ENCODE measurements around the gene CRYBG1. TPM values are rescaled to one million over a fixed set of nuclear protein-coding genes. Genes with fewer than 3 reads are reported as not detected.

CRYBG1 gene
- total and polyA plus RNA-seq, 2 of the 13 experiments (the other 11 are each of a cell fraction or from before 2014, with no cell fraction given): 10.1 to 21.9 TPM

- TF ChIP-seq ZFYVE20 (CRISPR knock-in tag; IDR thresholded peaks at IDR 0.05; ENCODE audit: borderline replicate concordance, low read depth): no peak
- TF ChIP-seq ZNF510 (CRISPR knock-in tag; IDR thresholded peaks at IDR 0.05; ENCODE audit: low read depth): 0 out of 2 replicates have a peak, but pooled peaks have one; percentile 79
- TF ChIP-seq ZNF614 (CRISPR knock-in tag; IDR thresholded peaks at IDR 0.05; ENCODE audit: borderline replicate concordance): peak; percentile 52; the same call in 1 of the 2 replicates
- TF ChIP-seq RFX5 (IDR thresholded peaks at IDR 0.05; ENCODE audit: low read depth, low read length): peak; percentile 79
- TF ChIP-seq ZNF788 (CRISPR knock-in tag; IDR thresholded peaks at IDR 0.05; ENCODE audit: borderline replicate concordance): peak; percentile 93; the same call in 1 of the 2 replicates
- peak; percentile 77 for TF ChIP-seq HIVEP1 (CRISPR knock-in tag; IDR thresholded peaks at IDR 0.05)
- TF ChIP-seq ZNF589 (CRISPR knock-in tag; conservative IDR thresholded peaks at IDR 0.05): 0 out of 2 replicates have a peak, but pooled peaks have one; percentile 28
- TF ChIP-seq ARNT (IDR thresholded peaks at IDR 0.05): no peak
- peak; percentile 75; the same call in 1 of the 2 replicates for TF ChIP-seq HNRNPL (IDR thresholded peaks at IDR 0.05; ENCODE audit: low read depth, low read length)
- peak; percentile 83 for TF ChIP-seq DR1 (CRISPR knock-in tag; IDR thresholded peaks at IDR 0.05)
- peak; percentile 72; the same call in 1 of the 2 replicates for TF ChIP-seq ZNF276 (CRISPR knock-in tag; IDR thresholded peaks at IDR 0.05; ENCODE audit: low read depth)
- TF ChIP-seq SRY (CRISPR knock-in tag; IDR thresholded peaks at IDR 0.05): peak; percentile 89
- peak; percentile 61 for TF ChIP-seq ZBTB43 (CRISPR knock-in tag; conservative IDR thresholded peaks at IDR 0.05)
- peak; percentile 68; the same call in 1 of the 2 replicates for TF ChIP-seq ZNF362 (CRISPR knock-in tag; IDR thresholded peaks at IDR 0.05; ENCODE audit: borderline replicate concordance)
- TF ChIP-seq ZZZ3 (CRISPR knock-in tag; IDR thresholded peaks at IDR 0.05; ENCODE audit: borderline replicate concordance): peak; percentile 65; the same call in 1 of the 2 replicates
- TF ChIP-seq ZFP1 (CRISPR knock-in tag; IDR thresholded peaks at IDR 0.05): peak; percentile 76; the same call in 1 of the 2 replicates
- TF ChIP-seq ZNF784 (CRISPR knock-in tag; IDR thresholded peaks at IDR 0.05; ENCODE audit: borderline replicate concordance): no peak; the same call in 1 of the 2 replicates
- peak; percentile 94; the same call in 1 of the 2 replicates for TF ChIP-seq FOXK1 (CRISPR knock-in tag; IDR thresholded peaks at IDR 0.05; ENCODE audit: borderline replicate concordance, low read depth)
- TF ChIP-seq CBX5 (CRISPR knock-in tag; IDR thresholded peaks at IDR 0.05; ENCODE audit: borderline replicate concordance): peak; percentile 79; the same call in 1 of the 2 replicates
- TF ChIP-seq YY1 (IDR thresholded peaks at IDR 0.05; ENCODE audit: insufficient read depth, insufficient replicate concordance, low read depth, low read length): peak; percentile 48
- TF ChIP-seq TAF15 (IDR thresholded peaks at IDR 0.05; ENCODE audit: low read depth, low read length, poor library complexity, severe bottlenecking): peak; percentile 84
- TF ChIP-seq FOXM1 (CRISPR knock-in tag; IDR thresholded peaks at IDR 0.05): no peak
- TF ChIP-seq SRF (IDR thresholded peaks at IDR 0.05; ENCODE audit: low read depth, low read length): 0 out of 2 replicates have a peak, but pooled peaks have one; percentile 34
Observed at GRCh38 chr6:106325336-106326178, 35.0 kb upstream of the CRYBG1 start, which contains the start of gene ATG5 (continued).
